ENCODE results near the gene CLCN6. TPM values are rescaled to one million over a fixed set of nuclear protein-coding genes. Genes with fewer than 3 reads are reported as not detected.

The CLCN6 gene
- polyA plus RNA-seq, 1 donor (not counting 4 experiments of a cell fraction or from before 2014, with no cell fraction given): 7.4 TPM

DNA sequence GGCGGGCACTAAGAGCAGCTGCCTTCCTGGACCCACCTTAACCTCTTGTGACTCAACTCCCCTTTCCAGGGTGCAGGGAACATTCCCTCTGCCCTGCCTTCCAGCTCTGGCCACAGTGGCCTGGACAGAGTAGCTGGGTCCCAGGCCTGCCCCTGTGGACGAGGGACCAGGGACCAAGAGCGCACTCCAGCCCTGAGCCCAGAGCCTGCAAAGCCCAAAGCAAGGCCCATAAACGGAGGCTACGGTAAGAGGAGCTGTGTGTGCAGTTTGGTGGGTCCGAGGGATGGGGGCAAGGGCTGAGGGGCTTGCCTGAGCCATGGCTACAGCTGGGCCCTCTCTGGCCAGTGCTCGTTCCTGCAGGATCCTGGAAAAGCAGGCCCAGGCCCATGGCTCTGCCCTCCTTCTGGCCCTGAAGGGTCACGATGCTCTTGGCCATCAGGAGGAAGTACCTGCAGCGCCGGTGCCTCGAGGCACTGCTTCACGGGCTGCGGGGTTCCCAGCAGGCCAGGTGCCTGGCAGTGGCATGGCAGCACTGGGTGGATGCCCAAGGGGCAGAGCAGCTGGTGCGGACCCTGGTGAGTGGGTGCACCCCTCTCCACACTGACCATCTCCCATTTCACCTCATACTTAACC is 18.1 kb upstream of the CLCN6 start:
- Histone ChIP-seq H3K36me3 (ENCODE audit: control insufficient read depth in 2 of 2, extremely low read depth in 1 of 2, insufficient read depth in 2 of 2, low read length in 2 of 2) (peaks cover 0 to 3% of the 10 kb centered on the region in 2 experiments), H3K4me2 (ENCODE audit: control insufficient read depth, extremely low read depth, insufficient read depth, low read depth, low read length) (no peak overlapping the region), H3K4me1 (ENCODE audit: control insufficient read depth, extremely low read depth, insufficient read depth, low read length) (peaks cover 28% of the 10 kb centered on the region), H3K9me3 (ENCODE audit: control insufficient read depth, low read depth, low read length) (no peaks in the 10 kb centered on the region), H2AFZ (ENCODE audit: control insufficient read depth, low read length) (no peak overlapping the region), H3K9ac (ENCODE audit: control insufficient read depth, extremely low read depth, insufficient read depth, low read length) (no peak overlapping the region), H3K27me3 (ENCODE audit: control insufficient read depth, extremely low read depth, insufficient read depth, low read length) (no peaks in the 10 kb centered on the region), H3K4me3 (ENCODE audit: control insufficient read depth in 2 of 3, extremely low read depth in 1 of 3, insufficient read depth in 2 of 3, low read depth in 1 of 3, low read length in 3 of 3) (no peak overlapping the region), H4K20me1 (ENCODE audit: control insufficient read depth, extremely low read depth, insufficient read depth, low read length) (no peaks in the 10 kb centered on the region), H3K79me2 (ENCODE audit: control insufficient read depth, insufficient read depth, low read length) (no peaks in the 10 kb centered on the region), H3K27ac (ENCODE audit: control insufficient read depth, insufficient read depth, low read length) (no peak overlapping the region), H3K9me1 (ENCODE audit: control insufficient read depth, extremely low read depth, insufficient read depth, low read length) (no peaks in the 10 kb centered on the region)
- dilution Hi-C loops (cut with MboI; ENCODE audit: extremely low pct_ligation_motif_present, low sequenced_read_pairs): no loop called here
- DNase-seq (ENCODE audit: low read depth, low spot score): no peak
- TF ChIP-seq EZH2 (IDR thresholded peaks at IDR 0.05; ENCODE audit: low read length): no peak
- TF ChIP-seq, protein P1, sequence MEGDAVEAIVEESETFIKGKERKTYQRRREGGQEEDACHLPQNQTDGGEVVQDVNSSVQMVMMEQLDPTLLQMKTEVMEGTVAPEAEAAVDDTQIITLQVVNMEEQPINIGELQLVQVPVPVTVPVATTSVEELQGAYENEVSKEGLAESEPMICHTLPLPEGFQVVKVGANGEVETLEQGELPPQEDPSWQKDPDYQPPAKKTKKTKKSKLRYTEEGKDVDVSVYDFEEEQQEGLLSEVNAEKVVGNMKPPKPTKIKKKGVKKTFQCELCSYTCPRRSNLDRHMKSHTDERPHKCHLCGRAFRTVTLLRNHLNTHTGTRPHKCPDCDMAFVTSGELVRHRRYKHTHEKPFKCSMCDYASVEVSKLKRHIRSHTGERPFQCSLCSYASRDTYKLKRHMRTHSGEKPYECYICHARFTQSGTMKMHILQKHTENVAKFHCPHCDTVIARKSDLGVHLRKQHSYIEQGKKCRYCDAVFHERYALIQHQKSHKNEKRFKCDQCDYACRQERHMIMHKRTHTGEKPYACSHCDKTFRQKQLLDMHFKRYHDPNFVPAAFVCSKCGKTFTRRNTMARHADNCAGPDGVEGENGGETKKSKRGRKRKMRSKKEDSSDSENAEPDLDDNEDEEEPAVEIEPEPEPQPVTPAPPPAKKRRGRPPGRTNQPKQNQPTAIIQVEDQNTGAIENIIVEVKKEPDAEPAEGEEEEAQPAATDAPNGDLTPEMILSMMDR (optimal IDR thresholded peaks at IDR 0.05 in 1 of 3, IDR thresholded peaks at IDR 0.05 in 1 of 3, conservative IDR thresholded peaks at IDR 0.05 in 1 of 3; ENCODE audit: extremely low read depth in 1 of 3, insufficient read depth in 2 of 3, low read length in 3 of 3): no peak
- no peak for FAIRE-seq

DNA sequence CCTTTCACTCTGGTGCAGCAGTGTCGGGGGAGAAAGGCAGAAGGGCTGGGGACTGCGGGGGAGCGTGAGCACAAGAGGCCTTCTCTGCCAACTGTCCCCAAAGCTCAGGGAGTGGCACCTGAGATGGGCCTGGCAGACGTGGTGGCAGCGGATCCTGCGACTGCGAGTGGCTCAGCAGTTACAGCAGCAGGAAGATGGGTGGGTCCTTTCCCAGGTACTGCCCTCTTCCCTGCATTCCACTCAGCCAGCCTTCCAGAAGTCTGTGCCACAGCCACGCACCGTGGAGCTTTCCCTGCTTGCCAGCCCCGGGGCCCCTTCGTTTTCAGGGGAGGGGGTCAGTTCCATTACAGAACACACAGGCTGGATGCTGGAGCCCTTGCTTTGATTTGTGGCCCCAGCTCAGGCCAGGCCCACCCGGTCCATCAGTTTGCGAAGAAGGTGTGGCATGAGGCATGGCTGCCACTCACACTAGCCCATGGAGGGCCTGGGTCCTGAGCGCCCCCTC is 17.4 kb upstream of the CLCN6 start:
- no peaks in the 10 kb centered on the region for H3K27me3 ChIP-seq (ENCODE audit: control insufficient read depth, extremely low read depth, insufficient read depth, low read length)
- dilution Hi-C loops (cut with MboI; ENCODE audit: extremely low pct_ligation_motif_present, low sequenced_read_pairs): no loop called here
- FAIRE-seq: no peak
- H3K4me2 ChIP-seq (ENCODE audit: control insufficient read depth, extremely low read depth, insufficient read depth, low read depth, low read length): no peak overlapping the region
- no peaks in the 10 kb centered on the region for H3K9me1 ChIP-seq (ENCODE audit: control insufficient read depth, extremely low read depth, insufficient read depth, low read length)
- H4K20me1 ChIP-seq (ENCODE audit: control insufficient read depth, extremely low read depth, insufficient read depth, low read length): no peaks in the 10 kb centered on the region
- no peak overlapping the region for H3K27ac ChIP-seq (ENCODE audit: control insufficient read depth, insufficient read depth, low read length)
- H3K4me1 ChIP-seq (ENCODE audit: control insufficient read depth, extremely low read depth, insufficient read depth, low read length): peaks cover 28% of the 10 kb centered on the region
- no peak for TF ChIP-seq EZH2 (IDR thresholded peaks at IDR 0.05; ENCODE audit: low read length)
- TF ChIP-seq, protein P1 (optimal IDR thresholded peaks at IDR 0.05 in 1 of 3, IDR thresholded peaks at IDR 0.05 in 1 of 3, conservative IDR thresholded peaks at IDR 0.05 in 1 of 3; ENCODE audit: extremely low read depth in 1 of 3, insufficient read depth in 2 of 3, low read length in 3 of 3): no peak
- H3K9ac ChIP-seq (ENCODE audit: control insufficient read depth, extremely low read depth, insufficient read depth, low read length): no peak overlapping the region
- H3K9me3 ChIP-seq (ENCODE audit: control insufficient read depth, low read depth, low read length): no peaks in the 10 kb centered on the region
- DNase-seq (ENCODE audit: low read depth, low spot score): no peak
- no peak overlapping the region for H2AFZ ChIP-seq (ENCODE audit: control insufficient read depth, low read length)
- H3K79me2 ChIP-seq (ENCODE audit: control insufficient read depth, insufficient read depth, low read length): no peaks in the 10 kb centered on the region
- peaks cover 0 to 3% of the 10 kb centered on the region in 2 experiments for H3K36me3 ChIP-seq (ENCODE audit: control insufficient read depth in 2 of 2, extremely low read depth in 1 of 2, insufficient read depth in 2 of 2, low read length in 2 of 2)
- H3K4me3 ChIP-seq (ENCODE audit: control insufficient read depth in 2 of 3, extremely low read depth in 1 of 3, insufficient read depth in 2 of 3, low read depth in 1 of 3, low read length in 3 of 3): no peak overlapping the region

All from keratinocyte (primary cell).